ENCODE data around the gene SNX1.

SNX1 gene

GRCh38 chr15:64122444-64122843 is 26.7 kb downstream of the SNX1 start:
- POLR2A ChIA-PET, result no interaction called here
- no peak overlapping the region for H3K4me3 ChIP-seq (ENCODE audit: low read depth, low read length)
- DNase-seq (ENCODE audit: low read depth, low spot score), result no peak
- no peak for TF ChIP-seq CTCF (IDR thresholded peaks at IDR 0.05; ENCODE audit: insufficient read depth, low read length, missing control alignments)
- CTCF ChIA-PET, result interaction anchor here (1.2 to 2.1 kb wide), 2 partner anchors 13 to 32 kb away, joined by 3 to 12 read pairs; no protein-coding TSS in a partner anchor

- H3K4me3 ChIP-seq (ENCODE audit: low read depth, low read length), result no peak overlapping the region
- no peak for DNase-seq (ENCODE audit: low read depth, low spot score)
- ChIA-PET POLR2A (no interaction called here), CTCF (interaction anchor here (2.1 kb wide), 1 partner anchor 31 kb away, joined by 12 read pairs; no protein-coding TSS in a partner anchor)
- no peak for TF ChIP-seq CTCF (IDR thresholded peaks at IDR 0.05; ENCODE audit: insufficient read depth, low read length, missing control alignments)
Observed at GRCh38 chr15:64122936-64123351, 27.2 kb downstream of the SNX1 start.

GRCh38 chr15:64125978-64126377 is 30.2 kb downstream of the SNX1 start:
- ChIA-PET POLR2A (no interaction called here), CTCF (interaction anchor here (2.2 kb wide), 1 partner anchor 28 kb away, joined by 8 read pairs; no protein-coding TSS in a partner anchor)
- no peak for TF ChIP-seq CTCF (IDR thresholded peaks at IDR 0.05; ENCODE audit: insufficient read depth, low read length, missing control alignments)
- H3K4me3 ChIP-seq (ENCODE audit: low read depth, low read length), result no peak overlapping the region
- no peak for DNase-seq (ENCODE audit: low read depth, low spot score)

GRCh38 chr15:64127521-64128270 is 31.9 kb downstream of the SNX1 start:
- no peak overlapping the region for H3K4me3 ChIP-seq (ENCODE audit: low read depth, low read length)
- POLR2A ChIA-PET, result no interaction called here
- DNase-seq (ENCODE audit: low read depth, low spot score), result no peak
- CTCF ChIA-PET, result interaction anchor here (2.2 kb wide), 1 partner anchor 26 kb away, joined by 8 read pairs; no protein-coding TSS in a partner anchor
- no peak for TF ChIP-seq CTCF (IDR thresholded peaks at IDR 0.05; ENCODE audit: insufficient read depth, low read length, missing control alignments)

- POLR2A ChIA-PET, result interaction anchor here (0.8 kb wide), 1 partner anchor 19 kb away, joined by 3 read pairs; no protein-coding TSS in a partner anchor
- no peak for TF ChIP-seq CTCF (IDR thresholded peaks at IDR 0.05; ENCODE audit: insufficient read depth, low read length, missing control alignments)
- no peak for DNase-seq (ENCODE audit: low read depth, low spot score)
- CTCF ChIA-PET, result interaction anchor here (0.9 to 4.0 kb wide), 2 partner anchors 12 to 24 kb away, joined by 3 to 22 read pairs; no protein-coding TSS in a partner anchor
- no peak overlapping the region for H3K4me3 ChIP-seq (ENCODE audit: low read depth, low read length)
Observed at GRCh38 chr15:64130159-64130558, 34.4 kb downstream of the SNX1 start.

- ChIA-PET POLR2A (interaction anchor here (1.1 to 1.5 kb wide), 2 partner anchors 15 to 38 kb away, joined by 3 read pairs; partner anchors contain the start of gene CIAO2A), CTCF (interaction anchor here (1.3 to 4.0 kb wide), 2 partner anchors 10 to 22 kb away, joined by 3 to 22 read pairs; no protein-coding TSS in a partner anchor)
- TF ChIP-seq CTCF (IDR thresholded peaks at IDR 0.05; ENCODE audit: insufficient read depth, low read length, missing control alignments), result no peak
- H3K4me3 ChIP-seq (ENCODE audit: low read depth, low read length), result no peak overlapping the region
- no peak for DNase-seq (ENCODE audit: low read depth, low spot score)
Observed at GRCh38 chr15:64131547-64131946, 35.8 kb downstream of the SNX1 start.
